Neural progenitor cell (in vitro differentiated cells): ENCODE results near the gene MYL12B.
"Not testable (repeated sequence)": the region's sequence is repeated elsewhere in the genome, so short reads cannot be mapped to it uniquely, and the experiment has no call there.

Experiments
- CTCF ChIP-seq: fragments of 200-600 bp; sonication (generic); IDR thresholded peaks from 2 replicates; pipeline ENCODE4 v1.5.1; 2017; ENCODE audit warnings: antibody characterized with exemption, mild to moderate bottlenecking
- EZH2 ChIP-seq: fragments of 200-600 bp; sonication (generic); IDR thresholded peaks from 2 replicates; pipeline ENCODE4 v1.6.1; 2017; ENCODE audit warnings: antibody characterized with exemption, mild to moderate bottlenecking, moderate library complexity
- EZH2phosphoT487 ChIP-seq: fragments of 200-600 bp; sonication (generic); IDR thresholded peaks from 2 replicates; pipeline ENCODE4 v1.6.1; 2017; ENCODE audit warnings: antibody characterized with exemption

- TF ChIP-seq CTCF, EZH2phosphoT487, EZH2: not testable (repeated sequence)
Observed at GRCh38 chr18:3315344-3315743, 53.4 kb downstream of the MYL12B start.
